Colon (tissue), 2 donors: ENCODE measurements around the gene RNF11.
"Not testable (repeated sequence)": the region's sequence is repeated elsewhere in the genome, so short reads cannot be mapped to it uniquely, and the experiment has no call there.

Experiments used
- FAIRE-seq: peaks from 2 replicates; lab custom pipeline; 2012; peaks lifted over from hg19 to GRCh38; lab: Jason Lieb, UNC
- donor health status: control.
- donor health status: control.

RNF11 gene

DNA sequence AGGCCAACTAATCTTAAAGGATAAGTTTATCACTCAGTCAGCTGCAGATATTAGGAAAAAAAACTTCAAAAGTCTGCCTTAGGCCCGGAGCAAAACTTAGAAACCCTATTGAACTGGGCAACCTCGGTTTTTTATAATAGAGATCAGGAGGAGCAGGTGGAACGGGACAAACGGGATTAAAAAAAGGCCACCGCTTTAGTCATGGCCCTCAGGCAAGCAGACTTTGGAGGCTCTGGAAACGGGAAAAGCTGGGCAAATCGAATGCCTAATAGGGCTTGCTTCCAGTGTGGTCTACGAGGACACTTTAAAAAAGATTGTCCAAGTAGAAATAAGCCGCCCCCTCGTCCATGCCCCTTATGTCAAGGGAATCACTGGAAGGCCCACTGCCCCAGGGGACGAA is 7.6 kb upstream of the RNF11 start:
- FAIRE-seq = not testable (repeated sequence)

GRCh38 chr1:51230501-51231078 is 5.5 kb upstream of the RNF11 start:
- FAIRE-seq = no peak

DNA sequence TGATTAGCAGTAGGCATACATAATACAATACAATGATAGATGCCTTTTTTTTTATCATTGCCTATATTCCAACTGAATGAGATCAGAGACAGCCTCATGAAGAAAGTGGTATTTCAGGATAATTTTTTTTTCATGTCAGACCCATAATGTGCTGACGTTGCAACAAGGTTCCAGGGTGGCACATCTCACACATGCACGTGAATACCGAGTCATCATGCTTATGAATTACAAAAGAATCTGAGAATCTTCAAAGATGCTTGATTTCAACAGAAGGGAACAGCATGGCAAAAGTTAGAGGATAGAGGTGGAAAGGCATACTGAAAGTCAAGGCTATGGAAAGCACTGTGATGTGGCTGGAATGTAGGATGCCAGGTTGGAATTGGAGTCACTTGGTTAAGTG is 5.0 kb upstream of the RNF11 start:
- no peak for FAIRE-seq

DNA sequence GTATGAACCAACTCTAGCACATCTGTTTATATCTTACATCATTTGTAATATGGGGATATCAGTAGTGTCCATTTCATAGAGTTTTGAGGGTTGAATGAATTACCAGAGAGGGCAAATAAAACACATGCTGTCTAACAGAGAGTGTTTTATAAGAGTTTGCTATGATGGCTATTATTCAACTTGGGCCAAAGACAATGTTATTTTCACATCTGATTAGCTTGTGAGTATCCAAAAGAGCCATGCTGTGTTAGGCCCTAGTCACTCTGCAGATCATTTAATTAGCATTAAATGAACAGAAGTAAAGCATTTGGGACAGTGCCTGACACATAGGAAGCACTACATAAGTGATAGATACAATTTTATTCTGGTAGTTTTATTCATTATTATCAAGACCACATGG is 4.2 kb upstream of the RNF11 start:
- no peak for FAIRE-seq

GRCh38 chr1:51234236-51234635 is 1.8 kb upstream of the RNF11 start:
- not testable (repeated sequence) for FAIRE-seq

DNA sequence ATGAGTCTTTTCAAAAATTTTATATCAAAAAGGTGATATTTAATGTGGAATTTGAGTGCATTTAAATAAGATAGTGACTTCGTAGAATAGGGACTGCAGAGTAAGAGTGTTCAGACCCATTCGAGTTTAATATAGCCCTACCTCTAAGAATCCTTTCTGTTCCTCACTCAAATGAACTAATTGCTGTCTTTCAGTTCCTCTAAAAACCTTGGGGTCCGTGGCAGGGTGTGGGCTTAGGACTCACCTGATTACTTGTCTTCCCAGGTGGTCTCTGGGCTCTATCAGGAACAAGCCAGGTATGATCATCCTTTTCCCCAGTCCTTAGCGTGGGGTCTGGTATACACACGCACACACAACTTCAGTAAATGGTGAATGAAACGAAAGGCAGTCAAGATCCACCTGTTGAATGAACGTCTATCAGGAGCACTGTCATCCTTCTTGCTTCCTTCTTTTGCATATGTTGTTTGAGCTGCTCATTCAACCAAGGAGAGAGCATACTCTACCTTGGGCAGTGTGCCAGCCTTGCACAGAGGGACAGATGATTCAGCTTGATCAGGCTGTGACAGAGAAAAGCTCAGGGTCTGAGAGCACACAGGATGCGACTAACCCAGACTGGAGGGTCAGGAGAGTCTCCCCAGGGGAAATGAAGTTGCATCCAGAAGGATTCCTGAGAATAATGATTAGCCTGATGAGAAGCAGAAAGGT is 1.2 kb upstream of the RNF11 start:
- no peak for FAIRE-seq

- no peak for FAIRE-seq
Observed at GRCh38 chr1:51236531-51237350, 668 bp downstream of the RNF11 start.

DNA sequence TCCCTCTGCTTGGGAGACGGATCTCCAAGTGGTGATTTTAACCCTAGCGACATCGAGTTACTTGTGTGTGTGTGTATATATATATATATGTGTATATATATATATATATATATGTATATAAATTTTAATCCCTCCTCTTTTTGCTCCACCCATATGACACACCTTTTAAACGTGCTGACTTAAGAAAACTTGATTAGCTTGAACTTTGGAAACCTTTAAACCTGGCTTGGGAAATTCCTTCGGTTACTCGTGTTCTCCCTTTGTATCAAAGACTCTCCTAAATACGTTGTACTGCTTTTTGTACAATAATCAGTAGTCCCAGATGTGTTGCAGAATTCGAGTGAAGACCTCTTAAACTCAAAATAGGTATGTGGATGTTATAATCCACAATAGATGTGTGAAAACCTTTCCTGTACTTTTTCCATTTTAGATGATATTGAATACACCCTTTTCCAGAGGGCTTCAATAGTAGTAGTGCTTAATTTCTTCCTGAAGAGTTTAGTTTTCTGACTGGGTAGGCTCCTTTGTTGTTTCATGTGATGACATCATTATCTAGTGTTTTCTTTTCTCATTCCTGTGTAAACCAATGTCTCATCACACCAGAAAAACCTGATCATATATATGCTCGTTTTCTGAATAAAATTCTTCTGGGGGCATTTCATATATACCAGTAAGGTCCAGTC is 1.4 kb downstream of the RNF11 start:
- no peak for FAIRE-seq

- FAIRE-seq = no peak
Observed at GRCh38 chr1:51238034-51238403, 1.9 kb downstream of the RNF11 start.

DNA sequence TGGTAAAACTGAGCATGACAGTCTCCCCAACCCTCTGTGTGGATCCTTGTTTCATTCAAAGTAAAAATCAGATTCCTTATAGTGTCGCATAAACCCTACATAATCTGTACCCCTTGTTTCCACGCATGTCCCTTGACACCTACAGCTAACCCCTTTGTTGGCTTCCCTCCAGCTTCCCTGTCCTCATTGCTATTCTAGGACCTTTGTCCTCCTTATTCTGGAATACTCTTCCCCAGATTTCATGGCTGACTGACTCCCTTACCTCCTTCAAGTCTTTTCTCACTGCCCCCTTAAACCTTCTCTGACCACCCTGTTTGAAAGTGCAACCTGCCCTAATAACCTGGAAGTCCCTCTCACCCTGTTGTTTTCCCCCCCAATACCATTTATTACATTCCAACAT is 4.0 kb downstream of the RNF11 start:
- no peak for FAIRE-seq

DNA sequence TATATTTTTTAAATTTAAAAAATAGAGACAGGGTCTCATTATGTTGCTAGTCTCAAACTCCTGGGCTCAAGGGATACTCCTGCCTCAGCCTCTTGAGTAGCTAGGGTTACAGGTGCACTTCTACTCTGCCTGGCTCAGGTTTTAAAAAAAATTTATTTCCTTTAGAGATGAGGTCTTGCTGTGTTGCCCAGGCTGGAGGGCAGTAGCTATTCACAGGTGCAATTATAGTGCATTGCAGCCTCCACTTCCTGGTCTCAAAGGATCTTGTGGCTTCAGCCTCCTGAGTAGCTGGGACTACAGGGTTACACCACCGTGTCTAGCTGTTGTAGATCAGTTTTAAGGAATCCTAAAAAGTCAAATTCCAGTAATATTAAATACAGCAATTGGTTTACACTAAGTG is 5.0 kb downstream of the RNF11 start:
- no peak for FAIRE-seq

DNA sequence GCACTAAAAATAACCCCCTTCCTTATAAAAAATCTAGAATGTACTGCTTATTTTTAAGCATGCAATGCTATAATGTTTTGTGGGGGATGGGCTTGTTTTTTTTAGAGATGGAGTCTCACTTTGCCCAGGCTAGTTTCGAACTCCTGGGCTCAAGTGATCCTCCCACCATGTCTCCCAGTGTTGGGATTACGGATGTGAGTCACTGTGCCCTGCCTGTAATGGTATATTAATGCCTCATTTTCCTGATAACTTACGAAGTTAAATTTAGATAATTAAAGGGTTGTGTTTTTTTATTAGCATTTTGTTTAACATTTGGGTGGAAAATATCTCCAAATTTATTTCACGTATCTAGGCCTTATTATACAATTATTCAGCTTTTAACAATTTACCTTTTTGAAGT is 6.5 kb downstream of the RNF11 start:
- no peak for FAIRE-seq

- FAIRE-seq = no peak
Observed at GRCh38 chr1:51247022-51247421, 10.9 kb downstream of the RNF11 start.

DNA sequence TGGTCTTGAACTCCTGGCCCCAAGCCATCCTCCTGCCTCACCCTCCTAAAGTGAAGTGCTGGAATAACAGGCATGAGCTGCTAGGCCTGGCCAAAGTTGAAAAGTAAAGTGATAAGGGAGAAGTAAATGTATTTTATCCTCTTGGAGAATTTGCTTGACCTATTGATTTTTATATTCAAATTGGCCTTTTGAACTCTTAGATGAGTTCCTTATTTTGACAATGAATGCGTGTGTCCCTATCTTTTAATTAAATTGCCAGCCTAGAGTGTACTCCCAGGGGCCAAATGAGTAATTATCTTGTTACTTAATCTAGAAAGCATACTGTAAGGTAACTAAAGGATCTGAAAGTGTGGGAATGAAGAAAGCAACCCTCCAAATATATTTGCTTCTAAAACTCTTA is 11.4 kb downstream of the RNF11 start:
- no peak for FAIRE-seq

DNA sequence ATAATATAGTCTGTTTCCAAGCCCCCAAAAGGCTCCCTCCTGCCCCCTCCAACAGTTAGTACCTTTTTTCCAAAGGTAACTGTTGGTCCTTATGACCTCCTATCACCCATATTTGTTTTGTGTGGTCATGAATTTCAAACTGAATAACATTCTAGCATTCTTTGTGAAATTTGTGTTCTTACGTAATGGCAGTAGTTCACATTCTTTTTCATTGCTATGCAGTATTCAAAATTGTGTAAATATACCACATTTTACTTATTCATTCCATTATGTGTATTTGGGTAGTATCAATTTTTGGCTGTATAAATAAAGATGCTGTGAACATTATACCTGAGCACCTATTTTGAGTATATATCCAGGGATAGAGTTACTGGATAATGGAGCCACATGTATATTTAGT is 13.4 kb downstream of the RNF11 start:
- no peak for FAIRE-seq

DNA sequence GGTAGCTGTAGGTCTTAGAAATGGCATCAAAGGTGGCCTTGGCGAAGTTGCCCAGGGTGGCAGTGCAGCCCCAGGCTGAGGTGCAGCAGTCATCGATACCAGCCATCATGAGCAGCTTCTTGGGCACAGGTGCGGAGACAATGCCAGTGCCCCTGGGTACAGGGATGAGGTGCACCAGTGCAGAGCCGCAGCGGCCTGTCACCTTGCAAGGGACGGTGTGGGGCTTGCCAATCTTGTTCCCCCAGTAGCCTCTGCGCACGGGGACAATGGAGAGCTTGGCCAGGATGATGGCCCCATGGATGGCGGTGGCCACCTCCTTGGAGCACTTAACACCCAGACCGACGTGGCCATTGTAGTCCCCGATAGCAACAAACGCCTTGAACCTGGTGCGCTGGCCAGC is 14.7 kb downstream of the RNF11 start:
- not testable (repeated sequence) for FAIRE-seq

DNA sequence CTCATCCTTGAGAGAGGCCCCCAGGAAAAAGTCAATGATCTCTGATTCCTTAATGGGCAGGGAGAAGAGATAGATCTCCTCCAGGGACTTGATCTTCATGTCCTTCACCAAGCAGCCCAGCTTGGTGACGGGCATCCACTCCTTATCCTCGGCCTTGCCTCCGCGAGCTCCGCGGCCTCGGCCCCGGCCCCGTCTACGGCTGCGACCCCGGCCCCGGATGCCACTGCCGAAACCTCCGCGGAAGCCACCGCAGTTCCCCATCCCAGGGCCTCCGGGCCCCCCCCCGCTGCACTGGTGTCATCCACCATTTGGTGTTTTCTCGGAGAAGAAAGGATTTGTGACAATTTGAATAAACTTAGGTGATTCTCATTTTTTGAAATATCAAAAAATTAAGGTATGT is 15.1 kb downstream of the RNF11 start:
- not testable (repeated sequence) for FAIRE-seq

GRCh38 chr1:51252366-51252765 is 16.3 kb downstream of the RNF11 start:
- FAIRE-seq = no peak

GRCh38 chr1:51253691-51254090 is 17.6 kb downstream of the RNF11 start:
- no peak for FAIRE-seq

GRCh38 chr1:51255331-51255730 is 19.3 kb downstream of the RNF11 start:
- FAIRE-seq = no peak

DNA sequence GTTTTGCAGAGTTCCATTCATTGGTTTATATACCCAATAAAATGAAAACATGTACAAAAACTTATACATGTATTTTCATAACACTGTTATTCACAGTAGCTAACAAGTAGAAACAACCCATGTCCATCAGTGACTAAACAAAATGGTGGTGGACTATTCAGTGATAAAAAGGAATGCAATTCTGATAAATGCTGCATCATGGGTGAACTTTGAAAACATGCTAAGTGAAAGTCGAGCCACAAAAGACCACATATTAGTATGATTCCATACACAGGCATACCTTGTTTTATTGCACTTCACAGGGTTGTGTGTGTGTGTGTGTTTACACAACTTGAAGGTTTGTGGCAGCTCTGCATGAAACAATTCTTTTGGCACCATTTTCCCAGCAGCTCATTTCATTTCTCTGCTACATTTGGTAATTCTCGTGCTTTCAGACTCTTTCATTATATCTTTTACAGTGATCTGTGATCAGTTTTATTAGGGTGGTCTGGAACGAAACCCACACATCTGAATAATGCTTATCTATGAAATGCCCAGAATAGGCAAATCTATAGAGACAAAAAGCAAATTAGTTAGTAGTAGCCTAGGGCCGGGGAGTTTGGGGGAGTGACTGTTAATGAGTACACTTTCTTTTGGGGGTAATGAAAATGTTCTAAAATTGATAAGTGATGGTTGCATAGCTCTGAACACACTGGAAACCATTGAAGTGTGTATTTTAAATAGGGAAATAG is 27.2 kb downstream of the RNF11 start:
- no peak for FAIRE-seq

DNA sequence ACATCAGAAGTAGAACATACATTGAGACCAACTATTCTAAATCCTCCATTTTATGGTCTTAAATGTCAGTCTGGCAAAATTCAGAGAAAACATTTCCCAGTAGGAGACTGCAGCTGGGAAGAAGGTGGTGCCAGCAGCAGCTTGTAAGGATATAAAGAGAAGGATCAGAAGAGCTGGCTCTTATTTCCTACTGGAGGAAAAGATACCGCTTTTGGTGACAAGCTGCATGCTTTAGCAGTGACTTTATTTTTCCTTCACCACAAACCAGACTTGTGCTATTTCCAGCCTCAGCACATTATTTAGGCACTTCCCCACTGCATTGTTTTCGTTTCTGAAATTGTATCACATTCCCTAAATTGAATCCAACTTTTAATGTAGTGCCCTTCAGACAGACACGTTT is 28.4 kb downstream of the RNF11 start:
- FAIRE-seq = no peak
